NCI-H748 (cell line): ENCODE measurements around the gene ANAPC5.

ENCODE experiments used
- DNase-seq: peaks from one replicate; lab custom pipeline; 2025; ENCODE audit not compliant: unreplicated experiment; lab: John Stamatoyannopoulos, UW

The ANAPC5 gene

DNA sequence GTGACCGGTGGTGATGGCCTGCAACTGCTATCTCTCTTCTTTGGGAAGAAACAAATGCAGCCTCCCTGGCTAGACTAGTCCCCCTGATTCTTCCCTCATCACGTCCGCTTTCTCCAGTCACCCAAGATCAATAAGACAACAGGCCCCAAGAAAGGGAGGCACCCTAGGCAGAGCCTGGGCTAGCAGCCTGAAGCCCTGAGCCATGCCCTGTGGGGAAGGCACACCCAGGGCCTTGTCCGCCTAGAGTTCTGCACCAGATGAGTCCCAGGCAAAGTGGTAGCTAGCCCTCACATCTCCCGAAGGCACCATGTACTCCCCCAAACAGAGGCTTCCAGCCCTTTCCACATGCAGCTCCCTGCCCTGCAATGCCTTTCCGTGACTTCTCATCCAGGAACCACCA is 90.8 kb downstream of the ANAPC5 start:
- no peak for DNase-seq

GRCh38 chr12:121260091-121260490 is 92.1 kb downstream of the ANAPC5 start:
- no peak for DNase-seq

DNA sequence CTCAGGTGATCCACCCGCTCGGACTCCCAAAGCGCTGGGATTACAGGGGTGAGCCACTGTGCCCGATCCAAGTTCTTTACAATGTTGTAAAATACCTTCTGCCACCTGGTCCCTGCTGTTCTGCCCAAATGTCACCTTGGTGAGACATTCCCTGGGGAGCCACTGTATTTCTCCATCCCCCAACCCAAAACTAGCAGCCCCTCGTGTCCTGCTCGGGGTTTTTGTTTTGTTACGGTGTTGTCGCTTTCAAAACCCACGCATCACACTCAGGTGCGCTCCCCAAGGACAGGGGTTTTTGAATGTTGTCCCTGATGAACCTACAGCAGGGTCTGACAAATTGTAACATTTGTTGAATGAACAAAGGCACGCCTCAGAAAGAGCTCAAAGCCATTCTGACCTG is 93.1 kb downstream of the ANAPC5 start:
- no peak for DNase-seq
